ENCODE results near the gene JRKL. TPM values are rescaled to one million over a fixed set of nuclear protein-coding genes. Genes with fewer than 3 reads are reported as not detected.

Gene JRKL
- total and polyA plus RNA-seq, 2 of the 13 experiments (the other 11 are each of a cell fraction or from before 2014, with no cell fraction given), result 3.2 to 4.5 TPM

DNA sequence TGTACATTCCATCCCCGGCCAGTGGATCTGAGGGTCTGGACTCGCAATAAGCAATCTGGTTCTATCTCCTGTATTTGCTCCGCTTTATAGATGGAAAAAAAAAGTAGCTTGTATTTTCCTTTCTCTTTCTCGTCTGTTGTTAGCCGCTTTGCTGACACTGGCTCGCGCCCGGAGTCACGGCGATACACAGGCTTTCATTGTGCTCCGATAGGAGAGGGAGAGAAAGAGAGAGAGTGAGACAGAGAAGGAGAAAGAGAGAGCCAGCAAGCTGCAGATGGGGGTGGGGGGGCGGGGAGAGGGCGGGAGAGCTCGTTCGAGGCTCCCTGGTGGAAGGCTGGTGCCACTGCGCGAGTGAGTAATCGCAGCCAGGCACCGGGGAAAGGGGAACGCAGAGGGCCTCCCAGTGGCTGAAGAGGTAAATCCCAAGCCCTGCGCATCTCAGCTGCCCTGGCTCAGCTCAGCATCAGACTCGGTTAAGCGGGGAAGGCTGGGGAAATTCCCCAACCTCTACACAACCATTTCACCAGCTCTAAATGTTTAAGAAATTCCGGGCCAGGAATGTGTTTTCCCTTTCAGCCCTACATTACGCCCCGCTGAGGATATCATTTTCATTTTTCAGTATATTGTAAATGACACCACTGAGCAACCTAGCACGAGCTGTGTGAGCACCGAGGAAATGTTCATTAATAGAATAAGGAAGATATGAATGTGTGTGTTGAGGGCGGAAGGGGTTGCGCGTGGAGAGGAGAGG lies 46.7 kb upstream of the JRKL start, which contains the start of gene MAML2 (continued):
- TF ChIP-seq, protein P1, sequence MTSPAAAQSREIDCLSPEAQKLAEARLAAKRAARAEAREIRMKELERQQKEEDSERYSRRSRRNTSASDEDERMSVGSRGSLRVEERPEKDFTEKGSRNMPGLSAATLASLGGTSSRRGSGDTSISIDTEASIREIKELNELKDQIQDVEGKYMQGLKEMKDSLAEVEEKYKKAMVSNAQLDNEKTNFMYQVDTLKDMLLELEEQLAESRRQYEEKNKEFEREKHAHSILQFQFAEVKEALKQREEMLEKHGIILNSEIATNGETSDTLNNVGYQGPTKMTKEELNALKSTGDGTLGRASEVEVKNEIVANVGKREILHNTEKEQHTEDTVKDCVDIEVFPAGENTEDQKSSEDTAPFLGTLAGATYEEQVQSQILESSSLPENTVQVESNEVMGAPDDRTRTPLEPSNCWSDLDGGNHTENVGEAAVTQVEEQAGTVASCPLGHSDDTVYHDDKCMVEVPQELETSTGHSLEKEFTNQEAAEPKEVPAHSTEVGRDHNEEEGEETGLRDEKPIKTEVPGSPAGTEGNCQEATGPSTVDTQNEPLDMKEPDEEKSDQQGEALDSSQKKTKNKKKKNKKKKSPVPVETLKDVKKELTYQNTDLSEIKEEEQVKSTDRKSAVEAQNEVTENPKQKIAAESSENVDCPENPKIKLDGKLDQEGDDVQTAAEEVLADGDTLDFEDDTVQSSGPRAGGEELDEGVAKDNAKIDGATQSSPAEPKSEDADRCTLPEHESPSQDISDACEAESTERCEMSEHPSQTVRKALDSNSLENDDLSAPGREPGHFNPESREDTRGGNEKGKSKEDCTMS (CRISPR knock-in tag; conservative IDR thresholded peaks at IDR 0.05), result no peak
- peak; percentile 60 for TF ChIP-seq HNRNPK (IDR thresholded peaks at IDR 0.05; ENCODE audit: low read depth, low read length, poor library complexity, severe bottlenecking)
- 0 out of 2 replicates have a peak, but pooled peaks have one; percentile 7 for TF ChIP-seq ZKSCAN8 (CRISPR knock-in tag; IDR thresholded peaks at IDR 0.05; ENCODE audit: borderline replicate concordance)
- peak; percentile 48 for TF ChIP-seq TEAD3 (CRISPR knock-in tag; optimal IDR thresholded peaks at IDR 0.05; ENCODE audit: borderline replicate concordance)
- TF ChIP-seq ZNF556 (CRISPR knock-in tag; IDR thresholded peaks at IDR 0.05; ENCODE audit: borderline replicate concordance), result no peak
- TF ChIP-seq, protein P2, sequence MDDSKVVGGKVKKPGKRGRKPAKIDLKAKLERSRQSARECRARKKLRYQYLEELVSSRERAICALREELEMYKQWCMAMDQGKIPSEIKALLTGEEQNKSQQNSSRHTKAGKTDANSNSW (CRISPR knock-in tag; IDR thresholded peaks at IDR 0.05; ENCODE audit: borderline replicate concordance), result no peak
- TF ChIP-seq, protein P3, sequence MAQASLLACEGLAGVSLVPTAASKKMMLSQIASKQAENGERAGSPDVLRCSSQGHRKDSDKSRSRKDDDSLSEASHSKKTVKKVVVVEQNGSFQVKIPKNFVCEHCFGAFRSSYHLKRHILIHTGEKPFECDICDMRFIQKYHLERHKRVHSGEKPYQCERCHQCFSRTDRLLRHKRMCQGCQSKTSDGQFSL (CRISPR knock-in tag; IDR thresholded peaks at IDR 0.05), result peak; percentile 95
- TF ChIP-seq ZFP1 (CRISPR knock-in tag; IDR thresholded peaks at IDR 0.05), result 0 out of 2 replicates have a peak, but pooled peaks have one; percentile 9
- TF ChIP-seq ZNF33B (CRISPR knock-in tag; IDR thresholded peaks at IDR 0.05), result no peak
- TF ChIP-seq GABPB1 (CRISPR knock-in tag; IDR thresholded peaks at IDR 0.05), result 0 out of 2 replicates have a peak, but pooled peaks have one; percentile 36
- TF ChIP-seq, protein P4, sequence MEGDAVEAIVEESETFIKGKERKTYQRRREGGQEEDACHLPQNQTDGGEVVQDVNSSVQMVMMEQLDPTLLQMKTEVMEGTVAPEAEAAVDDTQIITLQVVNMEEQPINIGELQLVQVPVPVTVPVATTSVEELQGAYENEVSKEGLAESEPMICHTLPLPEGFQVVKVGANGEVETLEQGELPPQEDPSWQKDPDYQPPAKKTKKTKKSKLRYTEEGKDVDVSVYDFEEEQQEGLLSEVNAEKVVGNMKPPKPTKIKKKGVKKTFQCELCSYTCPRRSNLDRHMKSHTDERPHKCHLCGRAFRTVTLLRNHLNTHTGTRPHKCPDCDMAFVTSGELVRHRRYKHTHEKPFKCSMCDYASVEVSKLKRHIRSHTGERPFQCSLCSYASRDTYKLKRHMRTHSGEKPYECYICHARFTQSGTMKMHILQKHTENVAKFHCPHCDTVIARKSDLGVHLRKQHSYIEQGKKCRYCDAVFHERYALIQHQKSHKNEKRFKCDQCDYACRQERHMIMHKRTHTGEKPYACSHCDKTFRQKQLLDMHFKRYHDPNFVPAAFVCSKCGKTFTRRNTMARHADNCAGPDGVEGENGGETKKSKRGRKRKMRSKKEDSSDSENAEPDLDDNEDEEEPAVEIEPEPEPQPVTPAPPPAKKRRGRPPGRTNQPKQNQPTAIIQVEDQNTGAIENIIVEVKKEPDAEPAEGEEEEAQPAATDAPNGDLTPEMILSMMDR (CRISPR knock-in tag; IDR thresholded peaks at IDR 0.05), result peak; percentile 92
- TF ChIP-seq STAG1 (CRISPR knock-in tag; IDR thresholded peaks at IDR 0.05), result peak; percentile 92
- TF ChIP-seq FOXK1 (CRISPR knock-in tag; IDR thresholded peaks at IDR 0.05; ENCODE audit: borderline replicate concordance, low read depth), result no peak
- TF ChIP-seq FOXM1 (CRISPR knock-in tag; IDR thresholded peaks at IDR 0.05), result no peak
- TF ChIP-seq SATB2 (CRISPR knock-in tag; IDR thresholded peaks at IDR 0.05), result no peak
- TF ChIP-seq ZNF780A (CRISPR knock-in tag; IDR thresholded peaks at IDR 0.05), result no peak
- peak; percentile 47; the same call in 1 of the 2 replicates for TF ChIP-seq SMC3 (IDR thresholded peaks at IDR 0.05; ENCODE audit: low read length)
- TF ChIP-seq SMAD1 (CRISPR knock-in tag; IDR thresholded peaks at IDR 0.05; ENCODE audit: borderline replicate concordance, low read depth), result peak; percentile 53; the same call in 1 of the 2 replicates
- no peak for TF ChIP-seq MTF1 (CRISPR knock-in tag; IDR thresholded peaks at IDR 0.05)
- no peak for TF ChIP-seq ZMYM2 (CRISPR knock-in tag; IDR thresholded peaks at IDR 0.05)
- TF ChIP-seq, protein P5, sequence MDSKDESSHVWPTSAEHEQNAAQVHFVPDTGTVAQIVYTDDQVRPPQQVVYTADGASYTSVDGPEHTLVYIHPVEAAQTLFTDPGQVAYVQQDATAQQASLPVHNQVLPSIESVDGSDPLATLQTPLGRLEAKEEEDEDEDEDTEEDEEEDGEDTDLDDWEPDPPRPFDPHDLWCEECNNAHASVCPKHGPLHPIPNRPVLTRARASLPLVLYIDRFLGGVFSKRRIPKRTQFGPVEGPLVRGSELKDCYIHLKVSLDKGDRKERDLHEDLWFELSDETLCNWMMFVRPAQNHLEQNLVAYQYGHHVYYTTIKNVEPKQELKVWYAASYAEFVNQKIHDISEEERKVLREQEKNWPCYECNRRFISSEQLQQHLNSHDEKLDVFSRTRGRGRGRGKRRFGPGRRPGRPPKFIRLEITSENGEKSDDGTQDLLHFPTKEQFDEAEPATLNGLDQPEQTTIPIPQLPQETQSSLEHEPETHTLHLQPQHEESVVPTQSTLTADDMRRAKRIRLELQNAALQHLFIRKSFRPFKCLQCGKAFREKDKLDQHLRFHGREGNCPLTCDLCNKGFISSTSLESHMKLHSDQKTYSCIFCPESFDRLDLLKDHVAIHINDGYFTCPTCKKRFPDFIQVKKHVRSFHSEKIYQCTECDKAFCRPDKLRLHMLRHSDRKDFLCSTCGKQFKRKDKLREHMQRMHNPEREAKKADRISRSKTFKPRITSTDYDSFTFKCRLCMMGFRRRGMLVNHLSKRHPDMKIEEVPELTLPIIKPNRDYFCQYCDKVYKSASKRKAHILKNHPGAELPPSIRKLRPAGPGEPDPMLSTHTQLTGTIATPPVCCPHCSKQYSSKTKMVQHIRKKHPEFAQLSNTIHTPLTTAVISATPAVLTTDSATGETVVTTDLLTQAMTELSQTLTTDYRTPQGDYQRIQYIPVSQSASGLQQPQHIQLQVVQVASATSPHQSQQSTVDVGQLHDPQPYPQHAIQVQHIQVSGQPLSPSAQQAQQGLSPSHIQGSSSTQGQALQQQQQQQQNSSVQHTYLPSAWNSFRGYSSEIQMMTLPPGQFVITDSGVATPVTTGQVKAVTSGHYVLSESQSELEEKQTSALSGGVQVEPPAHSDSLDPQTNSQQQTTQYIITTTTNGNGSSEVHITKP (CRISPR knock-in tag; IDR thresholded peaks at IDR 0.05; ENCODE audit: low read depth), result 0 out of 2 replicates have a peak, but pooled peaks have one; percentile 11

Measured in HepG2 (cell line).